Uterus (tissue), 2 donors: ENCODE results near the gene FMN2.

ENCODE experiments used
- CTCF ChIP-seq, 4 experiments: fragments of 200-600 bp in 2 of 4; fragments of 450-650 bp in 2 of 4; sonication (generic) in 2 of 4; IDR thresholded peaks; one replicate each; pipeline ENCODE4 v1.5.1; 2016 to 2019; ENCODE audit warnings: antibody characterized with exemption in 4 of 4, mild to moderate bottlenecking in 2 of 4, moderate library complexity in 1 of 4
- POLR2A ChIP-seq, 2 donors: fragments of 450-650 bp; IDR thresholded peaks; one replicate each; pipeline ENCODE4 v1.6.1; 2016; ENCODE audit warnings: antibody characterized with exemption in 2 of 2, mild to moderate bottlenecking in 1 of 2, moderate library complexity in 1 of 2

- no peak for TF ChIP-seq POLR2A (IDR thresholded peaks at IDR 0.05)
- no peak for TF ChIP-seq CTCF (IDR thresholded peaks at IDR 0.05)
These were observed 394.9 kb downstream of the FMN2 start for GRCh38 chr1:240486611-240487010.
